Left hindlimb (tissue), 1 donor: ENCODE measurements around the gene PRR5.
A peak's percentile ranks its signal among the peaks of the same experiment; 100 is the strongest.
"Not testable (repeated sequence)": the region's sequence is repeated elsewhere in the genome, so short reads cannot be mapped to it uniquely, and the experiment has no call there.

Experiments
- DNase-seq: peaks from one replicate; pipeline ENCODE4 v3.0.0-alpha.2; 2018

The PRR5 gene

GRCh38 chr22:44736581-44737405 lies 34.8 kb downstream of the PRR5 start:
- DNase-seq, result no peak

DNA sequence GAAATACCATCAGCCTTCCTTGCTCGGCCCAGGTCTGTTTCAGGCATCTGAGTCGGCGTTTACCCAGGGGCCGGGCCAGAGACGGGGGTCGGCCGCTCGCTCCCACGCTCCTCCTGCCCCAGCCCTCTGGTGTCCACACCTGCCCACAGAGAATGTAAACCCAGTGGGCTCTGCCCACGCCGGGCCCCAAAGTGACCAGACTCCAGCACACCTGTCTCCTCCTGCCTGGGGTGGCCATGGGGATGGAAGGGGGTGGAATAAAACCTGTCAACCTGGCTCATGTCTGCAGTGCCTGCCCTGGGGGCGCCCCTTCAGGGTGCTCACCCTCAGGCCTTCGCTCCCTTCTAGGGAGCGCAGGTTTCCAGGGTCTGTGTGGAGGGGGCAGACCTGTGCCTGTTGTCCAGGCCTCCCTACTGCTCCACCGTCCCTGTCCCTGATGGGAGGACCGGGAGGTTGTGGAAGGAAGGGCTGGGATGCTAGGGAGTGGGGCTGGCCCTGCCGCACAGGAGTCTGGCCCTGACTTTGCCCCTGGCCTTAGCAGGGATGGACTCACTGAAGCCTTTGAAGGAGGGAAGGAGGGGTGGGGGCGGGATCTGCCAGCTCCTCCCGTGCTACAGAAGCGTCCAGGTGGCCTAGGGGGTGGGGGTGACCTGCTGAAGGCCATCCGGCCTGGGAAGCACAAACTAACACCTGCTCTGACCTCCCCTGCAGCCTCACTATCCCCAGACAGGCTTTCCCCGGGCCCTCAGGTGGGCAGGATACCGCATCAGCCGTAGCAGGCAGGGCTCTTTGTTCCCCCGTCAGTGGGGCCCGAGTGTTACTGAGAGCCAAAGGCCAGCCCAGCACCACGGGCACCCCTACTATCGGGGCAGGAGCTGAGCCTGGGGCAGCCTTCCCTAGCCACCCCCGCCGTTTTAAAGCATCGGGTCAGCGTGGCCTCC lies 35.7 kb downstream of the PRR5 start:
- no peak for DNase-seq

GRCh38 chr22:44738347-44738715 lies 36.3 kb downstream of the PRR5 start:
- no peak for DNase-seq

GRCh38 chr22:44739024-44739423 lies 37.0 kb downstream of the PRR5 start:
- no peak for DNase-seq

DNA sequence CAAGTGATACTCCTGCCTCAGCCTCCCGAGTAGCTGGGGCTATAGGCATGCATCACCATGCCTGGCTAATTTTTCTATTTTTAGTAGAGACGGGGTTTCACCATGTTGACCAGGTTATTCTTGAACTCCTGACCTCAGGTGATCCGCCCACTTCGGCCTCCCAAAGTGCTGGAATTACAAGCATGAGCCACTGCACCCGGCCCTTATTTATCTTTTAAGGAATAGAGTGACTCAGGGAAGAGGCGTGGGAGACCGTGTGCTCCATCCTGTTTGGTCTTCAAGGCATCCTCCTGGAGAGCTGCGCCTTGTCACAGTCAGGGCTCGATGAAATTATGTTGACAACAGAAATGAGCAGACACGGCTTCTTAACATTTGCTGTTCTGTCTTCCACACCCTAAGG lies 37.7 kb downstream of the PRR5 start:
- DNase-seq, result not testable (repeated sequence)

DNA sequence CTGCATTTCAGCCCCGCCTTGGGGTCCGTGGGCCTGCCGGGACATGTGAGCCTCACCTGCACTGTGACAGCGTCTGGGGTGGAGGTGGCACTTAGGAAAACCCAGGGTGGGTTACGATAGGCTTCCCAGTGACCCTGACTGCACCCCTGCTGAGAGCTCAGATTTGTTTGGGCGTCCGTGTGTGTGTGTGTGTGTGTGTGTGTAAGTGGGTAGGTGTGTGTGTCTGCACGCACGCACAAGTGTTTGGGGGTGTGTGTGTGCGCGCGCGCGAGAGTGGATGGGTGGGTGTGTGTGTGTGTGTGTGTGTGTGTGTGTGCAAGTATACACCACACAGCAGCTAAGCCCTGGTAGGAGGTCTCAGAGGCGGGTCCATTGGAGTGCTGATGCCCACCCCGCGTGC lies 38.3 kb downstream of the PRR5 start:
- no peak for DNase-seq

DNA sequence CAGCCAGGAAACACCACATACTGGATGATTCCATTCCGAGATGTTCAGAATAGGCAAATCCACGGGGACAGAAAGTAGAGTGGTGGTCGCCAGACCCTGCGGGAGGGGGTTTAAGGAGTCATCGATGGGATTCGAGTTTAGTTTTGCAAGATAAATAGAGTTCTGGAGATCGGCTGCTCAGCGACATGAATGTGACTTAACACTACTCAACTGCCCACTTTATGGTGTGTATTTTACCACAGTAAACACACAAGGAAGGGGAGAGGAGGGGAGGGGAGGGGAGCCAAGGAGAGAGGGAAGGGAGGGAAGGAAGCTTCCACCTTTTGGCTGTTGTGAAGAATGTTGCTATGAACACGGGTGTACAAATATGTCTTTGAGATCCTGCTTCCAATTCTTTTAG lies 39.9 kb downstream of the PRR5 start:
- DNase-seq, result no peak

DNA sequence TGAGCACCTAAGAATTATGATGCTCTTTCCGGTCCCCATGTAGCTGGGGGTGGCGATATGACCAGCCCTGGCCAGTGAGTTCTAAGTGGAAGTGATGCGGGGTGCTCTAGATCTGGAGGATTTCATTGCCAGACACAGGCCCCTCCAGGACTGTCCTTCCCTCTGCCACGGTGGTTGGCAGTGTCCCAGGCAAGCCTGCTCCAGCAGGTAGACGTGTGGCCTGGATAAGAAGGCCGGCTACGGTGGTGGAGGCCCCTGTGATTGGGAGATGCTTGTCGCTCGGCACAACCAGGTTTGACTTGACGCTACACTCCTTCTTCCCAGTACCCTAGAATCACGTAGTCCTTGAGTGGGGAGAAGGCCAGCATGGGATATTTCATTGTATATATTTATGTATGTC lies 41.2 kb downstream of the PRR5 start:
- no peak for DNase-seq

DNA sequence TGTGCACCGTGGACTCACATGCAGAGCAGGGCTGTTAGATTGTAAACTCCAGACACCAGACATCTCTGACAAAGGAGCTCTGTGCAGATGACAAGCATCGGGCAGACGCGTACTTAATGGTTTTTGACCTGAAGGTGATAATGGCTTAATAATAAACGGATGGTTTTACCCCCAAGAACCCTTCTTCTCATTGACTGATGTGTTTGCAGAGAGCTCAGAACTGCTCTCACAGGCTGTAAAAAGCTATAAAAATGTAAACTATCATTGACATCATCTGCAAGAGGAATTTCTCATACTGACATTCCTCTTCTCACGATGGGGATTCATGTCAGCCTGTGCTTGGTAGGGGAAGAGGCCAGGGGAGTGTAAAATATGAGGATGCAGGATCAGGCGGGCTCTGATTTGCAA lies 41.8 kb downstream of the PRR5 start:
- no peak for DNase-seq

DNA sequence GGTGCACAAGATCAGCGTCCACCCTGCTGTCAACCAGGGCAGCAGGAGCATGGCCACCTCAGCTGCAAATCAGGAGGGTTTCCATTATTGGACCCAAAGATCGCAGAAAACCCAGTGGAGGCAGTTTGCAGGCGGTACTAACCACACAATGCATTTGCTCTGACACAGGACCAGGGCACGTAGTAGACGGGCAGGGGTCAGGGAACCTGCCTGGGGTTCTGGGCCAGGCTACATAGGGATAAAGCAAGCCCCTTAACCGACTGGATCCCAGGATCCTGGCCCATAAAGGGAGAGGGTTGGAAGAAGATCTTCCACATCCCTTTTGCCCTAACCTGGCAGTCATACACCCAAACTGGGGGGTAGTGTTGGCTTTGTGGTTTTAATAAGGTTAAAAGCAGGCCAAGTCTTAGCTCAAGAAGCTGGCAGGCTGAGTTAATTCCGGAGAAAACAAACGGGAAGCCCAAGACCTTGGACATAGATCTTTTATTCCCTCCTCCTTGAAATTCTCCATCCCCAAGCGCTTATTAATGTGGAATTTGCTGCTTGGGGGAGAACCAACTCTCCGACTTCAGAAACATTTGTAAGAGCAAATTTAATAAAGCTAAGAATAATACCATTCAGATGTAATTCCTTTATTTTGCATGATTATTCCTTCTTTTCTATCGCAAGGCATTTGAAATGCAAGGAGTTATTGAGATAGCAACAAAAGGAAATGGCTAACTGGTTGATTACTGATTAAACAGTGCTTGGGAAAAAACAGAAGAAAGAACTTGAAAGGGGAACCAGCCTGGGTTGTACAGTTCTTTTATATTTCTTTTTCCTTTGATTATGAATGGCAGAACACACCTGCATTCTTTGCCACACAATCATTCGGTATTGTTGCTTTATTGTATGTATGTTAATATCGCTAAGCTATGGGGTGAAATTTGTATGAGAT lies 44.1 kb downstream of the PRR5 start:
- no peak for DNase-seq

DNA sequence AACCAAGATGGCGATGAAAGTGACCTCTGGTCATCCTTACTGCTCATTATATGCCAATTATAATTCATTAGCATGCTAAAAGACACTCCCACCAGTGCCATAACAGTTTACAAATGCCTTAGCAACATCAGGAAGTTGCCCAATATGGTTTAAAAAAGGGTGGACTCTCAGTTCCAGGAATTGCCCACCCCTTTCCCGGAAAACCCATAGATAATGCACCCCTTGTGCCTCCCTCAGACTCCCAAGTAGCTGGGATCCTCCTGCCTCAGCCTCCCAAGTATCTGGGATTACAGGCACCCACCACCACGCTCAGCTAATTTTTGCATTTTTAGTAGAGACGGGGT lies 45.8 kb downstream of the PRR5 start:
- DNase-seq, result not testable (repeated sequence)

GRCh38 chr22:44748524-44748923 lies 46.5 kb downstream of the PRR5 start:
- DNase-seq, result no peak

GRCh38 chr22:44750481-44750880 lies 48.5 kb downstream of the PRR5 start:
- no peak for DNase-seq

- no peak for DNase-seq
Measured at GRCh38 chr22:44752285-44753188, 50.5 kb downstream of the PRR5 start, which contains the start of gene ARHGAP8. Gene ARHGAP8 (plus strand): TSS chr22:44752575. CDS start chr22:44786528, 33,953 bp downstream.

DNA sequence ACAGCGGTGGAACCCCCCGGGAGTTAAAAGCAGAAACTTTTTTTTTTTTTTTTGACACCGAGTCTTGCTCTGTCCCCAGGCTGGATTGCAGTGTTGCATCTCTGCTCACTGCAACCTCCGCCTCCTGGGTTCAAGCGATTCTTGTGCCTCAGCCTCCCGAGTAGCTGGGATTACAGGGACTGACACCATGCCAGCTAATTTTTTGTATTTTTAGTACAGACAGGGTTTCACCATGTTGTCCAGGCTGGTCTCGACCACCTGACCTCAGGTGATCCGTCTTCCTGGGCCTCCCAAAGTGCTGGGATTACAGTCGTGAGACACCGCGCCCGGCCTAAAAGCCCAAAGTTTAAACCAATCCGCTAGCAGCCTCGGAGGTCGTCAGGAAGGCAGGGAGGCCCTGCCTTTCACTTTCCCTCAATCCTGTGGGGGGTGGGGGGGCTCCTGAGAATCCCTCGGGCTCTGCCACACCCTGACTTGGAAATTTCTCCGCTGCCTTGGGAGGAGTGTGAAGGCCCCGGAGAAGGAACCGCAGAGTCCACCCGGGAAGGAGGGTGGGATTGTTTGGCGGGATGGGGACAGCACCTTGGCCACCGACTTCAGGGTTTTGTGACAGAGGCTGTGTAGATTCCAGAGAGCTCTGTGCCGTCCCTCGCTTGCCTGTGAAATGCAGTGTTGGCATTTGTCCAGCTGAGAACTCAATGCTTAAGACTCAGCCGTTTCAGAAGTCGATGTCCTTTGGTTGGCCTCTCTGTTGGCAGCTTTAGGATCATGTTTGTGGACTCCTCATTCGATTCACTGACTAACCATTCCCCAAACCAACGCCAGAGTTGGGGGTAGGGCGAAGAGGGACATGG lies 51.4 kb downstream of the PRR5 start:
- DNase-seq, result peak; percentile 73

- no peak for DNase-seq
Measured at GRCh38 chr22:44754998-44755397, 53.0 kb downstream of the PRR5 start.

DNA sequence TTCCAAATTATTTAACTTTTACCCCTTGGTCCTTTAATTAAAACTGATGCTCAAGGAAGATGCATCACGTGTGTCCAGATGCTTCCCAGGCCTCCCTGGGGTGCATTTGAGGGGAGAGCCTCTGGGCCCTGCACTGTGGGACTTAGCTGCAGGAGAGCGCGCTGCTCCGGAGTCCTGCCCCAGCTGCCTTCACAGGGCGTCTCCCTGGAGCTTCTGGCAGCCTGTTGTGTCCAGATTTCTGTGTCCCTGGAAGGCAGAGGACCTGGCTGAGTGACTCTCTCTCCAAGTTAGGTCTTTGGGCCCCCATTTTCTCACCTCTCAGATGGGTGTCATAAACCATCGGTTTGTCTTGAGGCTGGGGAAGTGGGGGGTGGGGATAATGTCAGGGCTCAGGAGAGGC lies 53.4 kb downstream of the PRR5 start:
- no peak for DNase-seq

DNA sequence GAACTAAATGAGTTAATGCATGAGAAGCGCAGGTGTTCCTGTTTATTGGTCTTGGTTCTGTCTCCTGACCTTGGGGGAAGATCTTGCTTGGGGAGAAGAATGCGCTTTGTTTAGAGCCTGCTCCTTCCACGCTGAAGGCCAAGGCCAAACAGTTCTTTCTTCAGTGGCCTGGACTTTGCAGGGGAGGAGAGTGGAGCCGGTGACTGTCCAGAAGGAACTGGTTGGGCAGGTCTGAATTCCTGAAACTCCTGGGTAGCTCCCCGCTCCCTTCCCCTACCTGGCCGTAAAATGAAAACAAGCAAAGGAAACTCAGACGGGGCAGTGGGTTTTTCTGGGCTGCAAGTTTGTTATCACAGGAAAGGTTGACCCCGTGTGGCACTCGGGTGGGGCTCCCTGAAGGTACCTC lies 54.0 kb downstream of the PRR5 start:
- DNase-seq, result no peak

DNA sequence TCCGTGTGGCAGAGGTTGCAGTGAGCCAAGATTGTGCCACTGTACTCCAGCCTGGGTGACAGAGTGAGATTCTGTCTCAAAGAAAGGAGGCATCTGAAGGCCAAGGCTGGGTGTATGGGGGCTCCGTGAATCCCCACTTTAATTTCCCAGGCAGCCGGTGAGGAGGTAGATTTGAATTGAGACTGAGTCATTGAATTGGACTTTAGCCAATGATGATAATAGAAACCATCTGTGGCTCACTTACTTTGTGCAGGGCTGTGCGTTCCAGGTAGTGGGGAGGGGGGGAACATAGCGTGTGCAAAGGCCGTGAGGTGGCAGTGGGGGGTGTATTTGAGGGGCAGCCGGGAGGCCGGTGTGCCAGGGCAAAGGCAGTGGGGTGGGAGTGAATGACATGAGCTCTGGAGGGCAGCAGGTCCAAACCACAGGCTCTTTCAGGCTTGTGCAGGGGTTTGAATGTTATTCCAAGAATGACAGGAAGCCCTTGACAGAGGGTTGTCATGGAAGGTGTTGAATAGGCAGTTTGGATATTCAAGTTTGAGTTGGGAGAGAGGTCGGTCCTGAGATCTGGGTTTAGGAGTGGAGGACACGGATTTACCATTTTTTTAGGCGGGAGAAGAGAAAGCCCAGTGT lies 56.5 kb downstream of the PRR5 start:
- DNase-seq, result no peak

GRCh38 chr22:44759001-44759400 lies 57.0 kb downstream of the PRR5 start:
- no peak for DNase-seq
